Measurements from ENCODE around the gene ZNF396.

- TF ChIP-seq, protein P1, sequence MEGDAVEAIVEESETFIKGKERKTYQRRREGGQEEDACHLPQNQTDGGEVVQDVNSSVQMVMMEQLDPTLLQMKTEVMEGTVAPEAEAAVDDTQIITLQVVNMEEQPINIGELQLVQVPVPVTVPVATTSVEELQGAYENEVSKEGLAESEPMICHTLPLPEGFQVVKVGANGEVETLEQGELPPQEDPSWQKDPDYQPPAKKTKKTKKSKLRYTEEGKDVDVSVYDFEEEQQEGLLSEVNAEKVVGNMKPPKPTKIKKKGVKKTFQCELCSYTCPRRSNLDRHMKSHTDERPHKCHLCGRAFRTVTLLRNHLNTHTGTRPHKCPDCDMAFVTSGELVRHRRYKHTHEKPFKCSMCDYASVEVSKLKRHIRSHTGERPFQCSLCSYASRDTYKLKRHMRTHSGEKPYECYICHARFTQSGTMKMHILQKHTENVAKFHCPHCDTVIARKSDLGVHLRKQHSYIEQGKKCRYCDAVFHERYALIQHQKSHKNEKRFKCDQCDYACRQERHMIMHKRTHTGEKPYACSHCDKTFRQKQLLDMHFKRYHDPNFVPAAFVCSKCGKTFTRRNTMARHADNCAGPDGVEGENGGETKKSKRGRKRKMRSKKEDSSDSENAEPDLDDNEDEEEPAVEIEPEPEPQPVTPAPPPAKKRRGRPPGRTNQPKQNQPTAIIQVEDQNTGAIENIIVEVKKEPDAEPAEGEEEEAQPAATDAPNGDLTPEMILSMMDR (IDR thresholded peaks at IDR 0.05): no peak
- no peak for TF ChIP-seq POLR2A (IDR thresholded peaks at IDR 0.05)
Observed at GRCh38 chr18:35392375-35392774, 15.2 kb upstream of the ZNF396 start.
